Upper lobe of left lung (tissue), 6 donors: Measurements from ENCODE around the gene ASPRV1. TPM values are rescaled to one million over a fixed set of nuclear protein-coding genes. Genes with fewer than 3 reads are reported as not detected.

Source experiments
- ATAC-seq, 2 donors: fragments of 200-7000 bp; cut with Tn5 transposase; one replicate each; pipeline ENCODE4 v1.9.1; 2022; ENCODE audit warnings: mild to moderate bottlenecking in 2 of 2, moderate library complexity in 2 of 2; ENCODE audit not compliant: low FRiP score in 2 of 2
- DNase-seq, 2 donors: peaks; one replicate each; pipeline ENCODE4 v3.0.0-alpha.2; 2019 to 2020
- H3K27ac ChIP-seq, 4 donors: fragments of 200-600 bp; sonication (generic); one replicate each; pipeline ENCODE4 v1.5.1; 2016 to 2019
- H3K27me3 ChIP-seq, 4 donors: fragments of 200-600 bp; sonication (generic); one replicate each; pipeline ENCODE4 v1.5.1; 2017 to 2019
- H3K36me3 ChIP-seq, 4 donors: fragments of 200-600 bp; sonication (generic); one replicate each; pipeline ENCODE4 v1.5.1; 2016 to 2019
- H3K4me1 ChIP-seq, 4 donors: fragments of 200-600 bp; sonication (generic); one replicate each; pipeline ENCODE4 v1.5.1; 2018 to 2019
- H3K4me3 ChIP-seq, 4 donors: fragments of 200-600 bp; sonication (generic); one replicate each; pipeline ENCODE4 v1.5.1; 2017 to 2019; ENCODE audit warnings: mild to moderate bottlenecking in 2 of 4, moderate library complexity in 1 of 4
- H3K9me3 ChIP-seq, 4 donors: fragments of 200-600 bp; sonication (generic); one replicate each; pipeline ENCODE4 v1.5.1; 2018 to 2019
- CTCF ChIP-seq, 6 experiments: fragments of 450-650 bp in 4 of 6; fragments of 200-600 bp in 2 of 6; sonication (generic) in 2 of 6; IDR thresholded peaks; one replicate each; pipeline ENCODE4 v1.5.1; 2016 to 2019; ENCODE audit warnings: antibody characterized with exemption in 6 of 6
- EP300 ChIP-seq, 4 donors: sonication (generic); formaldehyde crosslinking; IDR thresholded peaks; one replicate each; pipeline ENCODE4 v1.5.1; 2017; ENCODE audit warnings: antibody characterized with exemption in 4 of 4, control low read depth in 2 of 4
- POLR2A ChIP-seq, 4 donors: fragments of 450-650 bp; IDR thresholded peaks; one replicate each; pipeline ENCODE4 v1.5.1; 2016 to 2017; ENCODE audit warnings: antibody characterized with exemption in 4 of 4, mild to moderate bottlenecking in 2 of 4
- POLR2AphosphoS5 ChIP-seq, 2 donors: sonication (generic); formaldehyde crosslinking; IDR thresholded peaks; one replicate each; pipeline ENCODE4 v1.5.1; 2017; ENCODE audit warnings: antibody characterized with exemption in 2 of 2
- WGBS, 2 donors: methylation state at CpG; one replicate each; pipeline ENCODE4 v1.1.5; 2017 to 2018; 5-methylcytosine and 5-hydroxymethylcytosine counted together
- total RNA-seq, 6 donors: library from RNA; depleted of rRNA in 4 of 6; stranded (reverse); fragments of >200 nt in 4 of 6; gene quantifications; one replicate each; pipeline versions ENCODE4 v1.1.0 to v1.2.1, GENCODE V29; 2016 to 2021
- donor health status: DM: no; HTN: no; CAD: no; lungs with moderate emphysema.
- donor health status: DM: no; HTN: yes; CAD: no; lungs with severe emphysema.

ASPRV1 gene
- total RNA-seq, 6 donors from 2014 or later = 1.0 to 2.1 (median 1.4) TPM

- TF ChIP-seq EP300 (IDR thresholded peaks at IDR 0.05) = no peak
- TF ChIP-seq CTCF (IDR thresholded peaks at IDR 0.05) = no peak
- TF ChIP-seq POLR2AphosphoS5 (IDR thresholded peaks at IDR 0.05) = no peak
- TF ChIP-seq POLR2A (IDR thresholded peaks at IDR 0.05) = no peak
- Histone ChIP-seq H3K4me3 (no peak overlapping the region), H3K9me3 (no peaks in the 10 kb centered on the region), H3K27me3 (no peaks in the 10 kb centered on the region), H3K36me3 (no peaks in the 10 kb centered on the region), H3K4me1 (no peaks in the 10 kb centered on the region), H3K27ac (no peak overlapping the region)
- ATAC-seq (no peak), DNase-seq (peak in 1 of 2 donors; percentile 57)
- 86 to 91% methylated on average over 10 of the region's 10 CpGs for WGBS, 2 donors
Observed at GRCh38 chr2:69968609-69969008, 7.2 kb upstream of the ASPRV1 start.

GRCh38 chr2:69966496-69966895, 5.1 kb upstream of the ASPRV1 start:
- TF ChIP-seq EP300 (IDR thresholded peaks at IDR 0.05) (no peak), CTCF (IDR thresholded peaks at IDR 0.05) (no peak), POLR2A (IDR thresholded peaks at IDR 0.05) (no peak), POLR2AphosphoS5 (IDR thresholded peaks at IDR 0.05) (no peak)
- ATAC-seq = no peak
- no peak for DNase-seq
- Histone ChIP-seq H3K27ac (no peak overlapping the region), H3K4me3 (no peak overlapping the region), H3K9me3 (no peaks in the 10 kb centered on the region), H3K36me3 (no peaks in the 10 kb centered on the region), H3K27me3 (no peaks in the 10 kb centered on the region), H3K4me1 (no peaks in the 10 kb centered on the region)
- WGBS, 2 donors = 80 to 92% methylated on average over 2 of the region's 2 CpGs

DNA sequence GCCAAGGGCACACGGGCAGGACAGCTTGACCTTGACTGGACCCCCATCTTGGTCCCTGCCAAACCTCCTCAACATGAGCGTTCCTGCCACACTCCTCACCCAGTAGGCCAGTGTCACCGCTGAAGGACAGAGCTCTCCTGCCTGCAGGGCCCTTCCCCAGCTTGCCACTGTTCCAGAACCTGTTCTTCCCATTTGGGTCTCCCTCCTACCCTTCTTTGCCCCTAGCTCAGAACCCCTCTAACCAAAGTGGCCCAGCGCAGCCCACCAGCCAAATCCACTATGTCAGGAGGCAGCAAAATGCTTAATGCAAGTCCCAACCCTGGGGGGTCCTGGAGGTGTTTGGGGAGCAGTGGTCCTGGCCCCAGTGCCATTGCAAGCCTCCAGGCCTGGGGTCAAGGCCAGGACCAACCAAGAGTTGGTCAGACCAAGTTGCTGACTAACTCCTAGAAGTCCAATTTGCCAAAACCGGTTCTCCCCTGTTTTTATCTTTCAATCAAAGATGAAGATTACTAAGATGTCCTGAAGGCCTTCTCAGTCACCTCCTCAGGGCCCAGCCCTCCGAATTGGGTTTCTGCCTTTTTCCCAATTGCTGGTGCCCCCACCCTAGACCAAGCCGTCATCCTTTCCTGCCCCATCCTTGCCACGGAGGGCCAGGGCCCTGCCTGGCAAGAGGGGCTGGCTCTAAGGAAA, 4.5 kb upstream of the ASPRV1 start:
- TF ChIP-seq POLR2AphosphoS5 (IDR thresholded peaks at IDR 0.05) (no peak), CTCF (IDR thresholded peaks at IDR 0.05) (no peak), EP300 (IDR thresholded peaks at IDR 0.05) (no peak), POLR2A (IDR thresholded peaks at IDR 0.05) (no peak)
- no peaks in the 10 kb centered on the region for H3K9me3 ChIP-seq
- no peak overlapping the region for H3K27ac ChIP-seq
- 92% methylated on average over 6 to 8 of the region's 8 CpGs for WGBS, 2 donors
- no peak for ATAC-seq
- no peaks in the 10 kb centered on the region for H3K4me1 ChIP-seq
- no peak overlapping the region for H3K4me3 ChIP-seq
- H3K27me3 ChIP-seq = no peaks in the 10 kb centered on the region
- no peaks in the 10 kb centered on the region for H3K36me3 ChIP-seq
- DNase-seq = no peak

DNA sequence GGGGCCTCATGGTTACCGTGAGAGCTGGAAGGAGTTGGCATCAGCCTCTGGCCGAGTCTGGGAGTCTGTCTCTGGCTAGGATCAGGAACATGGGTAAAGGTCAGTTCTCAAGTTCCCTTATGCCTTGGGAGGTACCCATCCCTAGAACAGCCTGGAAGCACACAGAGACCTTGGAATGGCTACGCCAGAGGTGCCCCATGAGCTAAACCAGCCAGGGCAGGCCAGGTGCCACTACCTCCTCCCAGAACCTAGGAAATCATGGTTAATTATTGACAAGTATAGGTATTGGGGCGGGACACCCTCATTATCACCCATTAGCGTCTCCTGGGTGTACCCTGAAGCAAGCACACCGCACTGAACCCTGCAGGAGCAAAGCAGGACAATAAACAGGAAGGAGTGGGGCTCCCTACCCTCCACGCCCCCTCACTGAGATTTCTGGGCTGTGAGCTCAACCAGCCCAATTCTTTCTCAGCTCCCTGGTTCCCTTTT, 3.0 kb upstream of the ASPRV1 start:
- H3K9me3 ChIP-seq = no peaks in the 10 kb centered on the region
- no peaks in the 10 kb centered on the region for H3K4me1 ChIP-seq
- H3K4me3 ChIP-seq = no peak overlapping the region
- TF ChIP-seq CTCF (IDR thresholded peaks at IDR 0.05) = no peak
- no peak for TF ChIP-seq POLR2A (IDR thresholded peaks at IDR 0.05)
- TF ChIP-seq EP300 (IDR thresholded peaks at IDR 0.05) = no peak
- TF ChIP-seq POLR2AphosphoS5 (IDR thresholded peaks at IDR 0.05) = no peak
- no peaks in the 10 kb centered on the region for H3K27me3 ChIP-seq
- no peak for DNase-seq
- peak in 1 of 2 donors; percentile 24 for ATAC-seq
- WGBS, 2 donors = 65 to 83% methylated on average over 6 to 7 of the region's 7 CpGs
- H3K36me3 ChIP-seq = no peaks in the 10 kb centered on the region
- H3K27ac ChIP-seq = no peak overlapping the region
